Endodermal cell (in vitro differentiated cells): ENCODE measurements around the gene SH3D19. TPM values are rescaled to one million over a fixed set of nuclear protein-coding genes. Genes with fewer than 3 reads are reported as not detected.
"Not testable (repeated sequence)": the region's sequence is repeated elsewhere in the genome, so short reads cannot be mapped to it uniquely, and the experiment has no call there.

Experiments
- DNase-seq: peaks from one replicate; pipeline ENCODE4 v3.0.0-alpha.2; 2017
- H3K27ac ChIP-seq: 2 replicates; pipeline ENCODE4 v1.5.1; 2013; ENCODE audit warnings: mild to moderate bottlenecking, low read depth, low read length, moderate library complexity
- H3K27me3 ChIP-seq: 2 replicates; pipeline ENCODE4 v1.6.1; 2013; ENCODE audit warnings: mild to moderate bottlenecking, low read length, moderate library complexity; ENCODE audit not compliant: insufficient read depth, control insufficient read depth, poor library complexity, severe bottlenecking
- H3K36me3 ChIP-seq: 2 replicates; pipeline ENCODE4 v1.7.0; 2013; ENCODE audit warnings: mild to moderate bottlenecking, low read length, moderate library complexity; ENCODE audit not compliant: control insufficient read depth, insufficient read depth
- H3K4me1 ChIP-seq: one replicate; pipeline ENCODE4 v1.7.0; 2013; ENCODE audit warnings: low read length; ENCODE audit not compliant: control insufficient read depth, insufficient read depth
- H3K4me3 ChIP-seq: 2 replicates; pipeline ENCODE4 v1.5.1; 2013; ENCODE audit warnings: mild to moderate bottlenecking, low read length, moderate library complexity
- H3K9ac ChIP-seq: 2 replicates; pipeline ENCODE4 v1.6.1; 2013; ENCODE audit warnings: mild to moderate bottlenecking, low read length, moderate library complexity; ENCODE audit not compliant: poor library complexity, severe bottlenecking; ENCODE audit errors: extremely low read depth
- H3K9me3 ChIP-seq: 2 replicates; pipeline ENCODE4 v1.6.1; 2013; ENCODE audit warnings: mild to moderate bottlenecking, low read length, moderate library complexity; ENCODE audit not compliant: control insufficient read depth
- H3K27ac Mint-ChIP-seq: 2 replicates; pipeline ENCODE4 v1.8.0; 2020; ENCODE audit warnings: mixed read lengths
- H3K27me3 Mint-ChIP-seq: 2 replicates; pipeline ENCODE4 v1.8.0; 2021; ENCODE audit warnings: mild to moderate bottlenecking, mixed read lengths; ENCODE audit not compliant: insufficient read depth
- H3K36me3 Mint-ChIP-seq: 2 replicates; pipeline ENCODE4 v1.8.0; 2020; ENCODE audit warnings: low read depth, mixed read lengths
- H3K4me1 Mint-ChIP-seq: 2 replicates; pipeline ENCODE4 v1.8.0; 2020; ENCODE audit warnings: mixed read lengths
- H3K4me3 Mint-ChIP-seq: 2 replicates; pipeline ENCODE4 v1.8.0; 2020; ENCODE audit warnings: mild to moderate bottlenecking, moderate library complexity, mixed read lengths
- H3K9me3 Mint-ChIP-seq: 2 replicates; pipeline ENCODE4 v1.8.0; 2020; ENCODE audit warnings: mild to moderate bottlenecking, mixed read lengths
- CTCF ChIP-seq: fragments of 200-600 bp; sonication (generic); conservative IDR thresholded peaks from 2 replicates; pipeline ENCODE4 v1.5.0; 2021; ENCODE audit warnings: antibody characterized with exemption, mild to moderate bottlenecking
- WGBS, 2 experiments: methylation state at CpG; one replicate each; pipeline versions ENCODE4 v1.1.5 to v1.1.7; 2013; ENCODE audit warnings: missing lambda C conversion rate in 2 of 2, mixed read lengths in 1 of 2; ENCODE audit not compliant: insufficient coverage in 1 of 2, insufficient read length in 1 of 2; 5-methylcytosine and 5-hydroxymethylcytosine counted together
- total RNA-seq, 2 donors: library from RNA; stranded (reverse); fragmentation: NEBNext Ultra II Directional in 1 of 2; extraction: Animal tissue kit (Norgen Biotek cat#: 25700) in 1 of 2; gene quantifications; 2 replicates in 1 of 2; 3 replicates in 1 of 2; pipeline ENCODE4 v1.2.1, GENCODE V29; 2021

Gene SH3D19
- total RNA-seq, 2 donors from 2014 or later: 48.8 to 55.6 TPM

GRCh38 chr4:151323667-151324066, 1.7 kb downstream of the SH3D19 start:
- Histone ChIP-seq H3K9ac (peak overlapping the region; percentile 81), H3K4me1 (no peaks in the 10 kb centered on the region), H3K9me3 (no peaks in the 10 kb centered on the region), H3K4me3 (peak overlapping the region; percentile 90), H3K27ac (peak overlapping the region; percentile 25), H3K27me3 (no peaks in the 10 kb centered on the region), H3K36me3 (no peaks in the 10 kb centered on the region)
- peak overlapping the region; percentile 67 for H3K4me3 Mint-ChIP-seq
- peaks cover 7% of the 10 kb centered on the region for H3K36me3 Mint-ChIP-seq
- H3K27me3 Mint-ChIP-seq: peaks cover 4% of the 10 kb centered on the region
- H3K27ac Mint-ChIP-seq: peak overlapping the region; percentile 99
- no peak for DNase-seq
- no peak for TF ChIP-seq CTCF
- no peaks in the 10 kb centered on the region for H3K9me3 Mint-ChIP-seq
- 59 to 60% methylated on average over 1 of the region's 1 CpG for WGBS, 2 experiments
- peaks cover 34% of the 10 kb centered on the region for H3K4me1 Mint-ChIP-seq

- H3K9me3 Mint-ChIP-seq: no peaks in the 10 kb centered on the region
- H3K4me3 ChIP-seq: peak overlapping the region; percentile 90
- DNase-seq: no peak
- no peaks in the 10 kb centered on the region for H3K9me3 ChIP-seq
- no peak overlapping the region for H3K27ac Mint-ChIP-seq
- H3K9ac ChIP-seq: no peak overlapping the region
- H3K36me3 ChIP-seq: no peaks in the 10 kb centered on the region
- H3K27ac ChIP-seq: no peak overlapping the region
- no peak for TF ChIP-seq CTCF
- H3K4me1 ChIP-seq: no peaks in the 10 kb centered on the region
- peaks cover 4% of the 10 kb centered on the region for H3K27me3 Mint-ChIP-seq
- peak overlapping the region; percentile 67 for H3K4me3 Mint-ChIP-seq
- H3K36me3 Mint-ChIP-seq: peaks cover 7% of the 10 kb centered on the region
- H3K4me1 Mint-ChIP-seq: peaks cover 34% of the 10 kb centered on the region
- H3K27me3 ChIP-seq: no peaks in the 10 kb centered on the region
Observed at GRCh38 chr4:151322570-151322969, 2.8 kb downstream of the SH3D19 start.

GRCh38 chr4:151322161-151322560, 3.2 kb downstream of the SH3D19 start:
- not testable (repeated sequence) for H3K27ac ChIP-seq, H3K4me1 ChIP-seq, H3K9me3 ChIP-seq, DNase-seq, H3K9me3 Mint-ChIP-seq, H3K36me3 Mint-ChIP-seq, H3K27ac Mint-ChIP-seq, H3K36me3 ChIP-seq, H3K9ac ChIP-seq, H3K27me3 Mint-ChIP-seq, H3K27me3 ChIP-seq
- Mint-ChIP-seq H3K4me3 (peak overlapping the region; percentile 21), H3K4me1 (peaks cover 37% of the 10 kb centered on the region)
- H3K4me3 ChIP-seq: peak overlapping the region; percentile 90
- 75 to 99% methylated on average over 1 to 4 of the region's 4 CpGs for WGBS, 2 experiments

GRCh38 chr4:151321586-151321985, 3.8 kb downstream of the SH3D19 start:
- no peak overlapping the region for H3K27ac ChIP-seq
- H3K9ac ChIP-seq: no peak overlapping the region
- H3K9me3 Mint-ChIP-seq: no peaks in the 10 kb centered on the region
- H3K4me3 ChIP-seq: no peak overlapping the region
- H3K4me1 Mint-ChIP-seq: peaks cover 39% of the 10 kb centered on the region
- WGBS, 2 experiments: 100% methylated on average over 1 of the region's 1 CpG
- TF ChIP-seq CTCF: no peak
- H3K27ac Mint-ChIP-seq: no peak overlapping the region
- DNase-seq: no peak
- H3K9me3 ChIP-seq: no peaks in the 10 kb centered on the region
- no peaks in the 10 kb centered on the region for H3K27me3 ChIP-seq
- H3K27me3 Mint-ChIP-seq: peaks cover 4% of the 10 kb centered on the region
- H3K36me3 ChIP-seq: no peaks in the 10 kb centered on the region
- H3K4me3 Mint-ChIP-seq: peak overlapping the region; percentile 21
- peaks cover 10% of the 10 kb centered on the region for H3K36me3 Mint-ChIP-seq
- H3K4me1 ChIP-seq: no peaks in the 10 kb centered on the region
